A204.1 (cell line): ENCODE results near the gene DNM1.
"Not testable (repeated sequence)": the region's sequence is repeated elsewhere in the genome, so short reads cannot be mapped to it uniquely, and the experiment has no call there.

Experiments
- FAIRE-seq: peaks from 2 replicates; lab custom pipeline; 2012; peaks lifted over from hg19 to GRCh38; lab: Jason Lieb, UNC

DNM1 gene

DNA sequence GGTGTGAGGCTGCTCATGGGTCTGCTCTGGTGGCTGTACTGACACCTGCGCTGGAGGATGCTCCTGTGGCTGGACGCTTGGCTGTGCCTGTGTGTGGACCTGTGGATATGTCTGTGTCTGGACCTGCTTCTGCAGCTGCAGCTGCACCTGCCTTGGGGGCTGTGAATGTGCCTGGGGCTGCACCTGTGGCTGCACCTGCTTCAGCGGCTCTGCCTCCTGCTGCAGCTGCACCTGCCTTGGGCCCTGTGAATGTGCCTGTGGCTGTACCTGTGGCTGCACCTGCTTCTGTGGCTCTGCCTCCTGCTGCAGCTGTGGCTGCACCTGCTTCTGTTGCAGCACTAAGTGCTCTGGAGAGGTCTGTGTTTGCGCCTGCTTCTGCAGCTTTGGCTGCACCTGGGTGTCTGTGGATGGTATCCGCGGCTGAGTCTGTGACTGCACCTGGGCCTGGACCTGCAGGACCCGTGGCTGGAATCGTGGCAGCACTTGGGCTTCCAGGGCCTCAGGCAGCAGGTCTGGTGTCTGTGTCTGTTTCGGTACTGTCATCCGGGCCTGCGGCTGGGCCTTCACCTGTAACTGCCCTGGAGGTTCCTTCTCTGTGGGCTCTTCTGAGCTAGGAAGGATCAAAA lies 24.3 kb upstream of the DNM1 start:
- no peak for FAIRE-seq

DNA sequence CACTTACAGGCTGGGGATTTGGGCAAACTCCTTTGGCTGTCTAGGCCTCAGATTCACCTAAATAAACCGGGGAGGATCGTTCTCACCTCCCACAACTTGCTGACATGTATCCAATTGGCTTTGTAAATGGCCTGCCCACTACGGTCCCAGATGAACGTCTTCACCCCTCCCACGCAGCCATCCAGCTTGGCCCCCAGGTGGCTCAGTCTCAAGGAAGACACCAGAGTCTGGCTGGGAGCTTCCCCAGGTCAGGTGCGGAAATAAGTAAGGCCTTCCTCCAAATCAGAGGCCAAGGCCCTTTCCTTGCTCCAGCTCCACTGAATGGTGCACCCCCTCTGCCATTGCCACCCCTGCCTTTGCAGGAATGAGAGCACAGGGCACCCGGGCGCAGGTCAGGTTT lies 23.2 kb upstream of the DNM1 start:
- FAIRE-seq = no peak

DNA sequence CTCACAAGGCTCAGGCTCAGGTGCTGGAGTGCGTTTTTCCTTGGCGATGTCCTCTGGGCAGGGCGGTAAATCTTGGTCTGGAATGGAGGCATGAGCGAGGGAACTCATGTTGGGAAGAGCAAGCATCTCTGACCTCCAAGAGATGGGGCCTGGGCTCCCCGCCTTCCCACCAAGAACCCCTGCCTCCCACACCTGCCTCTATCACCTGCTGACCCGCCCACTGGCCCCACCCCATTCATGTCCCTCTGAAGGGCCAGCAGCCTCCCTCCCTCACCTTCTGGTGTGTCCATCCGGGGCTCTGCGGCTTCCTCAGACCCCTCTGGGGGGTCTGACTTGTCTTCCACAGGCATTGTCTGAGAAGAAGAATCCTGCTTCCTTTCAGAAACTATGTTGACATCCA lies 22.7 kb upstream of the DNM1 start:
- no peak for FAIRE-seq

DNA sequence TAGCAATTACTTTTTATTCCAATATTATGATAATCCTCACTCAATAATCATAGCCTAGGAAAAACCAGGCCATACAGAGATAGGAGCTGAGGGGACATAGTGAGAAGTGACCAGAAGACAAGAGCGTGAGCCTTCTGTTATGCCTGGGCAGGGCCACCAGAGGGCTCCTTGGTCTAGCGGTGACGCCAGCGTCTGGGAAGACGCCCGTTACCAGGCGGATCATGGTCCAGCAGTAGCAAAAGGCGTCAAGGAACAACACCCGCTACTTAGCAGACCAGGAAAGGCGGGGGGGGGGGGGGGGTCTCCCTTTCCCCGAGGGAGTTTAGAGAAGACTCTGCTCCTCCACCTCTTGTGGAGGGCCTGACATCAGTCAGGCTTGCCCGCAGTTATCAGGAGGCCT lies 21.7 kb upstream of the DNM1 start:
- FAIRE-seq = not testable (repeated sequence)

DNA sequence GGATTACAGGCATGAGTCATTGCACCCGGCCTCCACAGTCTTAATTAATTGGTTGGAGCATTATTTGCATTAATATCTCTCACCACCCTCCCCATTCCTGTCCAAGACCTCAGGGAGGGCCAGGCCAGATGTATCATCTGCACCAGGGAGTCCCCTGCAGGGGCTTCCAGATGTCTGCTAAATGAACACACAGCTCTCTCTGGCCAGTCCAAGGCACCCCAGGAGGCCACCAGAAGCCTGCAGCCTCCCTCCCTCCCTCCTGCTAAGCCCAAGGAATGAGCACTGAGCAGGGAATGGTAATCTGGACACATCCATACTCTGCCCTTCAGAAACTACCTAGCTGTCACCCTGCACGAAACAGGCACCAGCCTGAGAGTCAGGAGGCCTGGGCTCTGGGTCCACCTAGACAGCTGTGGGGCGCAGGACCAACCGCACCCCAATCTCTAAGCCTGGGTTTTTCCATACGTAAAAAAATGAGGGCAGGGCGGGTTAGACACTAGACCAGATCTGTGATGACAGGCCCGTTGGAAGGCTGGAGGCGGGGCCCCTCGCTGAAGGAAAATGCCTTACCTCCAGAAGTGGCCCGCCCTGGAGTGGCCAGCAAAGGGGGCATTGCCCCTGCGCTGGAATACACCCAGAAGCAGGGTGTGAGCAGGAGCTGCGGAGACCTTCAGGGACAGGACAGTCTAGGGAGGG lies 20.1 kb upstream of the DNM1 start:
- no peak for FAIRE-seq

DNA sequence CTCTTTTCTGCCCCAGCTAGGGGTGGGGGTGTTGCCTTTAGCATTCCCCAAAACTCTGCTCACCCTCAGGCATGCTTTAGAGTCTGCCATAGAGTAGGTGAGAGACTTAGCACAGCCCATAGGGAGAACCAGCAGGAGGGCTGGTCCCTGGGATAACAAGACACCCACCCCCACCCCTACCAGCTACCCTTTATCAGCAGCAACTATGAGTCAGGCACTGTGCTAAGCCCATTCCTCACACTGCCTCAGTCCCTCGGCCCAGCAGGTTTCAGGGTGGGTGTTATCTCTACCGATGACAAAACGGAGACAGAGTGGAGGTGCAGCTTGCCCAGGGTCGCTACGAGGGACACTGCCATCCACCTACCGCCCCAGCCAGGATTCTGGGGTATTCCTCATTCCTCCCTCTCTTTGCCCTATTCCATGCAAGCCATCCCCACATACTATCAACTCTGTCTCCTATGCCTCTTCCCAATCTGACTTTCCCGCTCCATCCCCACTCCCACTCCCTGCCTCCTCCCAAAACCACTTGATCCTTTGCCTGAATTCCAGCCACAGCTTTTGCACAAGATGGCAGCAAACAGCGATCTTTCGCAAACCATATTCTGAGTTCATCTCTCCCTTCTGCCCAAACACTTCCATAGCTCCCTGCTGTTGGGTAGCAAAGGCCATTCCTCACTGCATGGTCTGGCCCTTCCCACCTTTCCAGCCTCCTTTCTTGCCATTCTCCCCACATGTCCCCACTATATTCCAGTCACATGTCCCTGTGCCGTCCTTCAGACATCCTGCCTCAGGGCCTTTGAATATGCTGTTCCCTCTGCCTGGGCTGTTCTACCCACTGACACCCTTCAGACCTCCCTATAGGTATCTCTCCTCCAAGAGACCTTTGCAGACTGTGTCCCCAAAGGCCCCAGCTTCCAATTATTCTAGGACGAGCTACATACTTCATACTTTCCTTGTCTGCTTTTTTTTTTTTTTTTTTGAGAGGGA lies 16.9 kb upstream of the DNM1 start:
- no peak for FAIRE-seq

DNA sequence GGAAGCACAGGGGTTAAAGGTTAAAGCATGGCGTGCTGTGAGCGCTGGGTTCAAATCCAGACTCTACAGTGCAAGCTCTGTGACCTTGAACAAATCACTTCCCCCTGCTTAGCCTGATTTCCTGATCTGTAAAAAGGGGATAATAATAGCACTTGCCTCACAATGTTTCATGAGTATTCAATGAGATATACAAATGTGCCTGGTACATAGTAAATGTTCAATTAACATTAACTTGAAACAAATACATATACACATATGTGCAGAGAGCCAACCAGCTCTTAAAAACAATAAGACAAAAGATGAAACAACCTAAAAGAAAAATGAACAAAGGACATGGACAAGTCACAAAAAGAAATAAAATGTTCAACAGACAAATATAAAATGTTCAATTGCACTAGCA lies 15.8 kb upstream of the DNM1 start:
- FAIRE-seq = no peak

DNA sequence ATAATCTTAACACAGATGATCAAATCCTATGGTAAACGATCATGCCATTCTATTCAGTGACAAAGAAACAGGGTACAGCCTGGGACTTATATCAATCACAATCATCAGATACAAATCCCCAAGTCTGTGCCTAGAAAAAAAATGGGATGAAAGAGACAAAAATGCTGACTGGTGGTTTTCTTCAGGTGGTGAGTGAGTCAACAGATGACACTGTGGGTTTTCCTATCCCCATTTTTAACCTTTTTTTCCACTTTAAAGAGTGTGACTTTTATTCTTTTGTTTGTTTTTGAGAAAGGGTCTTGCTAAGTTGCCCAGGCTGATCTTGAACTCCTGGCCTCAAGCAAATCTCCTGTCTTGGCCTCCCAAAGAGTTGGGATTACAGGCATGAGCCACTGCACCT lies 15.0 kb upstream of the DNM1 start:
- no peak for FAIRE-seq

DNA sequence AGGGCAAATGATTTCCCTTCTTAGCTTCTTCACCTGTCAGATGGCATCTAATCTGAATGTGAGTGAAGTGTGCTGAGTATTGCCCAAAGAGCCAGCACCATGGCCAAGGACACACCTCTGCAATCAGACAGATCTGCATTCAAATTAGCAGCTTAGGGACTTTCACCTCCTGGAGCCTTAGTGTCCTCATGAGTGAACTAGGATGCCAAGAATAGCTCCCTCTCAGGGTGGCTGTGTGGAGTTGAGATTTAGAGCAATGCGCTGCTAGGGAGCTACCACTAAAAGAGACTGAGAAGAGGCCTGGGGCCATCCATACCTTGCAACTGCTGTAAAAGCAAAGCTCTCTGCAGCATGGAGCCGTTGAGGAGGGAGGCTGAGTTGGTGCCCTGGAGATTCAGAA lies 13.2 kb upstream of the DNM1 start:
- FAIRE-seq = no peak

DNA sequence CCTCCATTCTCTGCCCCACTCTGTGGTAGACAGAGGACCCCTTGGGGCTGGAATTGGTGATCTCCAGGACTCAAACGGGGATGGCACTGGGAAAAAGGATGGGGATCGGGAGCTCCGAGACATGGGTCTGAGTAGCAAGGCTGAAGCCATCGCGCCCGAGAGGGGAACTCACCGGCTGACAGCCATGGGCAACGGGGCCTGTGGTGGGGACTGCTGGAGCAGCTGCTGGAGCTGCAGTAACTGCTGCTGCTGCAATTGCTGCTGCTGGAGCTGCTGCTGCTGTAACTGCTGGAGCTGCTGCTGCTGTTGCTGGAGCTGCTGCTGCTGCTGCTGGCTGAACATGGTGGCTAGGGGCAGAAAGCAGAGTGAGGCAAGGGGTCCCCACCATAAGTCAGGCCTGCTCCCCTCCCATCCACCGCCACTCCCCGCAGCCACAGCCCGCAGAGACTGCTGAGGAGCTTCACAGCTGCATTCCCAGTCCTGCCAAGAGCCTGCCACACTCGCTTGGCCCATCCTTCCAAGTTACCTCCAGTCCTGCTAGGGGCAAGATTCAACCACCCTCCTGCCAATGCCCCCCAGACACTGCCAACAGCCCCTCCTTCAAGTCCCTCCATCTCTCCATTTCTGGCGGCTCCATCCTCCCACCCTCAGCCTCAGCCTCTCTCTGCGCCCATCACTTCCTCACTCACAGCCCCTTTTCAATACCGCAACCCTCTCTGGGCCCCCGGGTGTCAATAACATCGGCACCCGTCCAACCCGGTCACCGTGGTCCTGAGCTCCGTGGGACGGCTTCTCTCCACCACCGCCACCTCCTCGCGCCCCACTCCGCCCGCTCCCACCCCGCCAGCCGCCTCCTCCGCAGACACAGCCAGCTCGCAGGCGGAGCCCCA lies 12.4 kb upstream of the DNM1 start:
- no peak for FAIRE-seq

DNA sequence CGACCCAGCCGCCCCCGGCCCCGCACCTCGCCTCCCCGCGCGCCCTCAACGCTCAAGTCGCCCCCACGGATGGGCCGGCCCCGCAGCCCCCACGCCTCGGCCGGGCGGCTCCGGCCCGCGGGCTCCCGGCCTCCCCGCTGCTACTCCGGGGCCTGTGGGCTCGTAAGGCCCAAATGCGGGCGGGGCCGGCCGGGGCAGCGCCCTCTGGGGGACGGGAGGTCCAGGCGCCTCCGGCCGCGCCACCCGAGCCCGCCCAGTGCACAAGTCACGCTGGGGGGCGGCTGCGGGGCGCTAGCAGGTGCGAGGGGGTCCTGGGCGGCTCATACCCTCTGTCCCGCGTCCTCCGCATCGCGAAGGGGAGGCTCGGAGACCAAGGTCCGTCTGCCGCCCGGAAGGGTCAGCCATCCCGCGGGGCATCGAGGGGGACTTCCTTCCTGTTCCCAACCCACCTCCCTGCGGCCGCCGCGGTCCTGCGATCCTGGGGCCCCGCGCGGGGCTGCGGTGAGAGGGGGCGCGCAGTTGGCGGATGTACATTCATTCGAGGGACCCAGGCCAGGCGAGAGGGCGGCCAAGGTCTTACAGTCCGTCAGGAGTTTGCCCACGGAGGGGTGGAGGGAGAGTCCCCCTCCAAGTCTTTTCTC lies 11.7 kb upstream of the DNM1 start, which contains the start of gene CIZ1:
Gene CIZ1 (minus strand): TSS at position 167 of the 641 bp plus-strand sequence. CDS start 715 bp downstream, outside the sequence.
- FAIRE-seq = no peak

DNA sequence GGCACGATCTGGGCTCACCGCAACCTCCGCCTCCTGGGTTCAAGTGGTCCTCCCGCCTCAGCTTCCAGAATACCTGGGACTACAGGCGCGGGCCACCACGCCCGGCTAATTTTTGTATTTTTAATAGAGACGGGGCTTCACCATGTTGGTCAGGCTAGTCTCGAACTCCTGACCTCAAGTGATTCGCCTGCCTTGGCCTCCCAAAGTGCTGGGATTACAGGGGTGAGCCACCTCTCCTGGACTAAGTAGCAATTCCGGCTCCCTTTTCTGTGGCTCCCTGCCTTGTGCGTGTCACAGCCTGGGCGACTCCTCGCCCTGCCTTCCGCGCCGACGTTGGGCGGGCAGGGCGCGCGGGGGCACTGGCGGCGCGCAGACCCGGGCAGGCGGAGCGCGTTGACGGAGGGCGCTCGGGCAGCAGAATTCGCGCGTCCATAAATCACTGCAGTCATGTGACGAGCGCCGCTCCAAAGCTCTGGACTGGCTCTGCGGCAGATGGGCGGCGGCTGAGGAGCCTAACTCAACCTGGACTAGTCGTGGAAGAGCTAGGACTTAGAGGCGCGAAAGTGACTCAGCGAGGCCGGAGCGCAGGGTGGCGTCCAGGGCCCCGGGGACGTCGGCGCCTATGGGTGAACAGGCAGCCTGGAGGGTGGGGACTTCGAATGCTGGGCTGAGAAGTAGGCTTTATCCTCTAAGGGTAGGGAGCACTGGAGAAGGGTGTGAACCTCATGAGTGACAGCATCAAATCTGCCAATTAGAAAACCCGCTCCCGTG lies 10.4 kb upstream of the DNM1 start:
- FAIRE-seq = no peak

DNA sequence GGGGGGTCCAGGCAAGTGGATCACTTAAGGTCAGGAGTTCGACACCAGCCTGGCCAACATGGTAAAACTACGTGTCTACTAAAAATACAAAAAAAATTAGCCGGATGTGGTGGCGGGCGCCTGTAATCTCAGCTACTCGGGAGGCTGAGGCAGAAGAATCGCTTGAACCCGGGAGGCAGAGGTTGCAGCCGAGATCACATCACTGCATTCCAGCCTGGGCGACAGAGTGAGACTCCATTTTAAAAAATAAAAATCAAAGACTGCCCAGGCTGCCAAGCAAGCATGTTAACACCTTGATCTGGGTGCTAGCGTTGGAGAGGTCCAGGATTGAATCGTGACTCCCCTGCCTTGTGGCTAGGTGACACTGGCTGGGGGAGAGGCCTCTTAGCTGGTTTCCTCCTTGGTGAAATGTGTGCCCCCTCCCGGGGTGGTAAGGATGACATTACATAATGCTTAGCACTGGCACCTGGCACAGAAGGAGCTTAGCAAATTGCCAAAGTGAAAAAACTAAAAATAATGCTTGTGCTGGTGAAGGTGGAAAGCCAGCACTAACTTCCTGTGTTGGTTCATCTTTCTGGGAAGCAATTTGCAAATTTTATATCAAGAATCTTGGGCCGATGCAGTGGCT lies 9.6 kb upstream of the DNM1 start:
- no peak for FAIRE-seq

DNA sequence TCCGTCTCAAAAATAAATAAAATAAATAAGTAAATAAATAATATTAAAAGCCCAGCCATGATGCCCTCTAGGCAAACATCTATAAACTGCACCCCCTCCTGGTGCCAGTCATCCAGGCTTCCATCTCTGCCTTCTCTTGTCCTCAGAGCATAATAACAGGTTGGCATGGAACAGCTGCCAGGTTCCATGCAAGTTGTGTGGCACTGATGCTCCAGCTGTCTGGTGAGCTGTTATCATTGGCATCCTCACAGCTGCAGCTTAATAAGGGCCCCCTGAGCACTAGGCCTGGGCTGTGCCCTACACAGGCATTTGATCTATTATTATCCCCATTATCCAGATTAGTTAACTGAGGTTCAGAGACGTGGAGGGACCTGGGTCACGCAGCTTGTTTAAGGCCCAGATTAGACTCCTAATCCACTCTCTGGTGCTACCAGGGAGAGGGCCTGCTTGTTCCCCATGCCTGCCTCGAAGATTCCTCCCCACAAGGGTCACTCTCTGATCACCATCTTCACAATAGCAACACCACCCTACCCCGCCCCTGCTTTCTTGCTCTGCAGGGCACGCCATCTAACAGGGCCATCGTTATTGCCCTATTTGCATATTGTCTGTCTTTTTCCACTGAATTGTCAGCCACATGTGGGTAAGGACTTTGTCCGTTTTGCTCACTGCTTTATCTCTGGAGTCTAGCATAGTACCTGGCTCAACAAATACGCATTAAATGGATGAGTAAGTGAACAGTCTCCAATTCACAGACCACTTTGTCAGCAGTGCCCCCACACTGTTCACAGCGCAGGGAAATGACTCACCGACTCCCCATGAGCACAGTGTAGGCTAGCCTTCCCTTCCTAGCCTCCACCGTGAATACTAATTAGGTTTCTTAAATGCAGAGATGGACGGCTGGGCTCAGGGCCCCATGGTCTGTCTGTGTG lies 1.5 kb upstream of the DNM1 start:
- no peak for FAIRE-seq

DNA sequence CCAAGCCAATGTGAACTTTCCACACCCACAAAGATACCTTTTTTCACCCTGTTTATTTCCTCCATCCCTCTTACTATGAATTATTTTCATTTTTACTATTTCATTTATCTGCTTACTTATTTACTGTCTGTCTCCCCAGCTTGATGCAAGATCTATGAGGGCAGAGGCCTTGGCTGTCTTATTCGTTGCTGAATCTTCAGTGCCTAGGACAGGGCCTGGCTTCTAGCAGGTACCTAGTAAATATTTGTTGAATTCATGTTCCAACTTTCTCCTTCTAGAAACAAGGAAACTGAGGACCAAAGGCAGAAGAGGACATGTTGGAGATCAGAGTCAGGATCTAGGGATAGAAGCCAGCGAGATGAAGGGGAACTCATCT lies 543 bp upstream of the DNM1 start:
- FAIRE-seq = no peak

DNA sequence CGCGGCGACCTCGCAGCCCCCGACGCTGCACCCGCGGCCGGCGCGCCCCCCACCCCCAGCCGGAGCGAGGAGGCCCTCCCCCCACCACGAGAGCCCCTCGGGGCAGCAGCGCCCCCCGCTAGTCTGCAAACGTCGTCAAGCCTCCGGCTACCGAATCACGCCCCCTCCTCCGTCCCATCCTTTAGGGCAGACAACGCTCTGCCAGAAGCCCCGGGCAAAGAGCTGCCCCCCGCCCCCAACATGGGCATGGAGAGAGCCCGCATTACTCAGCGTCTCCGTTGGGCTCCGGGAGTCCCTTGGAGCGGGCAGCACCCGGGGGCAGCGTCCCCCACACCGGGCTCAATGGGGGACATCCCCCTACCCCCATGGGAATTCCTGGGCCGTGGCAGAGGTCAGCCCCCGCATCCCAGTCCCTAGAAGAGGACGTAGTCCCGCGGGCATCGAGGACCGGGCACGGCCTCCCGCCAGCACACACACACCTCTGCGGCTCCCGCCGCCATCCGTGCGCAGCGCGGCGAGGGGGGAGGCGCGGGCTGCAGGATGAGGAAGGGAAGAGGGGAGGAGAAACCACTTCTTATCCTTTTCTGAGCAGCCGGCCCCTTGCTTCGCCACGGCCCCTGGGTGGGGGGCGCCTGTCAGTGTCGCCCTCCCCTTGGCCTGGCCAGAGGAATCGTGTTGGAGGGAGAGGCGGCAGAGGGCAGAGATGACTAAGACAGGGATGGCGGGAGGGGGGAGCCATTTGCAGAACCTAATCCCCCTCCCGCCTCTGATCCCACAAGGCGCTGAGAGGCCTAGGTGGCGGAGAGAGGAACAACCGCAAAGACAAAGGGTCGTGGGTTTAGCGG lies 750 bp downstream of the DNM1 start:
- no peak for FAIRE-seq

DNA sequence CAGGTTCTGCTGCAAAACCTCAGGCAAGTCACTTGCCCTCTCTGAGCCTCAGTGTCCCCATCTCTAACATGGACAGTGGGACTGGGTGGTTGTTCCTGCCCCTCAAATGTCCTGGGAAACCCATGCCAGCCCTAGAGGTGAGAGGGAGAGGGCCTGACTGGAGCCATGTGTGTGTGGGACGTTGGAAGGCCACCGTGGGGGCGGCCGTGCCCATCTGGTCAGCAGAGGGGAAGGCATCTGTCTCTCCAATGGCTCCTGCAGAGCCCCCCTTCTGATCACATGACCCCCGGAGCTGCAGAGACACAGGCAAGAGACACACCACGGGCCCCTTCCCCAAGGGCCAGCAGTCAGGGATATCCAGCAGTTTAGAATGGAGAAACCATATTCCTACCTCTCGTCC lies 1.7 kb downstream of the DNM1 start:
- FAIRE-seq = no peak

DNA sequence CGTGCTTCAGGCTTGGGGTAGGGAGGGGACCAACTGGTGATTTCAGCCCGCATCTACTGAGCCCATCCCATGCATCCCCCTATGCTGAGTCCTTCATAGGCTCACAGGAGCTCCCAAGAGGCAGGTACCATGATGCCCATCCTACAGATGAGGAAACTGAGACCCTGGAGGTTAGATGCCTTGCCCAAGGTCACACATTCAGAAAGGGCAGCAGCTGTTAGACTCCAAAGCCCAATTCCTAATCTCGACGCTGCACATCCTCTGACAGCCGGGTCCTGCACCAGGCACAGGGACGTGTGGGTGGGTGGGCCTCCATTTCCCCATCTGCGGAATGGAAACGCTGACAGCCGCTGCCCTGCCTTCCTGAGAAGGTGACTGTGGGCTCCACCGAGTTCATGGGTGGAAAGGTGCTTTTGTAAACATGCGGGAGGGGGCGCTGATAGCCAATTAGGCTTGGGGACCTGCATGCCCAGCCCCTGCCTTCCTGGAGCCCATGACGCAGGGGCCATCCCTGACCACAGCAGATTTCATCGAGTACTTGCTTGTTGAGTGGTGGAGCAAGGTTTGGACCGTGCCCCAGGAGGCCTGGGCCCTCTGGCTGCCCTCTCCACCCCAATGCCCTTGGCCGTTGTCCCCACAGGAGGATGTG lies 2.2 kb downstream of the DNM1 start:
- no peak for FAIRE-seq
